ENCODE results near the gene ADGRV1. TPM values are rescaled to one million over a fixed set of nuclear protein-coding genes. Genes with fewer than 3 reads are reported as not detected.
"Not testable (repeated sequence)": the region's sequence is repeated elsewhere in the genome, so short reads cannot be mapped to it uniquely, and the experiment has no call there.

ADGRV1 gene
- total RNA-seq, 4 donors from 2014 or later, result 0.39 to 1.9 (median 1.00) TPM

DNA sequence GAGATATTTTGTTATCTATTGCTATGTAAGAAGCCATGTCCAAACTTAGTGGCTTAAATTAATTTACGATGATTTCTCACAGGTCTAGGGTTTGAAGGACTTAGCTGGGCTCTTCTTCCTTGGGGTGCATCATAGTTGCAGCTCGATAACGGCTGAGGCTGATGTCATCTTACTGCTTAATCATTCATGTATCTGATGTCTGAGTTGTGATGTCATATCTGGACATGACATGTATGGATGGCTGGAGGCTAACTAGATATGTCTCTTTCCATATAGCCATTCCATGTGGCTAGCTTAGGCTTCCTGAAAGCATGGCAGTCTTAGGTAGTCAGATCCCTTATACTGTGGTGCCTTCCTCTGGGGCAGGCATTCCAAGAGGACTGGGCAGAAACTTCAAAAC is 31.6 kb downstream of the ADGRV1 start:
- no peaks in the 10 kb centered on the region for H3K4me1 ChIP-seq
- DNase-seq (ENCODE audit: low spot score in 2 of 2), result no peak
- H3K4me3 ChIP-seq, result no peak overlapping the region
- H3K27me3 ChIP-seq, result no peaks in the 10 kb centered on the region
- no peaks in the 10 kb centered on the region for H3K36me3 ChIP-seq
- 94 to 95% methylated on average over 3 of the region's 3 CpGs for WGBS, 2 donors
- TF ChIP-seq EP300 (IDR thresholded peaks at IDR 0.05) (no peak), POLR2A (IDR thresholded peaks at IDR 0.05) (no peak)
- TF ChIP-seq, protein P1, sequence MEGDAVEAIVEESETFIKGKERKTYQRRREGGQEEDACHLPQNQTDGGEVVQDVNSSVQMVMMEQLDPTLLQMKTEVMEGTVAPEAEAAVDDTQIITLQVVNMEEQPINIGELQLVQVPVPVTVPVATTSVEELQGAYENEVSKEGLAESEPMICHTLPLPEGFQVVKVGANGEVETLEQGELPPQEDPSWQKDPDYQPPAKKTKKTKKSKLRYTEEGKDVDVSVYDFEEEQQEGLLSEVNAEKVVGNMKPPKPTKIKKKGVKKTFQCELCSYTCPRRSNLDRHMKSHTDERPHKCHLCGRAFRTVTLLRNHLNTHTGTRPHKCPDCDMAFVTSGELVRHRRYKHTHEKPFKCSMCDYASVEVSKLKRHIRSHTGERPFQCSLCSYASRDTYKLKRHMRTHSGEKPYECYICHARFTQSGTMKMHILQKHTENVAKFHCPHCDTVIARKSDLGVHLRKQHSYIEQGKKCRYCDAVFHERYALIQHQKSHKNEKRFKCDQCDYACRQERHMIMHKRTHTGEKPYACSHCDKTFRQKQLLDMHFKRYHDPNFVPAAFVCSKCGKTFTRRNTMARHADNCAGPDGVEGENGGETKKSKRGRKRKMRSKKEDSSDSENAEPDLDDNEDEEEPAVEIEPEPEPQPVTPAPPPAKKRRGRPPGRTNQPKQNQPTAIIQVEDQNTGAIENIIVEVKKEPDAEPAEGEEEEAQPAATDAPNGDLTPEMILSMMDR (IDR thresholded peaks at IDR 0.05), result no peak
- H3K9me3 ChIP-seq, result no peaks in the 10 kb centered on the region
- H3K27ac ChIP-seq, result no peak overlapping the region

DNA sequence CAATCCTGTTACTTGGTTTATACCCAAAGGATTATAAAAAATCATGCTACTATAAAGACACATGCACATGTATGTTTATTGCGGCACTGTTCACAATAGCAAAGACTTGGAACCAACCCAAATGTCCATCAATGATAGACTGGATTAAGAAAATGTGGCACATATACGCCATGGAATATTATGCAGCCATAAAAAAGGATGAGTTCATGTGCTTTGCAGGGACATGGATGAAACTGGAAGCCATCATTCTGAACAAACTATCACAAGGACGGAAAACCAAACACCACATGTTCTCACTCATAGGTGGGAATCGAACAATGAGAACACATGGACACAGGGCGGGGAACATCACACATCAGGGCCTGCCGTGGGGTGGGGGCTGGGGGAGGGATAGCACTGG is 34.5 kb downstream of the ADGRV1 start:
- not testable (repeated sequence) for H3K9me3 ChIP-seq; H3K36me3 ChIP-seq; H3K4me3 ChIP-seq; DNase-seq (ENCODE audit: low spot score in 2 of 2); H3K27ac ChIP-seq; H3K4me1 ChIP-seq; H3K27me3 ChIP-seq
- WGBS, 2 donors, result 95 to 98% methylated on average over 6 of the region's 6 CpGs

DNA sequence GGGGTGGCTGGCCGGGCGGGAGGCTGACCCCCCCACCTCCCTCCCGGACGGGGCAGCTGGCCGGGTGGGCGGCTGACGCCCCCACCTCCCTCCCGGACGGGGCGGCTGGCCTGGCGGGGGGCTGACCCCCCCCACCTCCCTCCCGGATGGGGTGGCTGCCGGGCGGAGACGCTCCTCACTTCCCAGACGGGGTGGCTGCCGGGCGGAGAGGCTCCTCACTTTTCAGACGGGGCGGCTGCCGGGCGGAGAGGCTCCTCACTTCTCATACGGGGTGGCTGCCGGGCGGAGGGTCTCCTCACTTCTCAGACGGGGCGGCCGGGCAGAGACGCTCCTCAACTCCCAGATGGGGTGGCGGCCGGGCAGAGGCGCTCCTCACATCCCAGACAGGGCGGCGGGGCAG is 37.2 kb downstream of the ADGRV1 start:
- WGBS, 2 donors, result 100% methylated on average over 5 to 14 of the region's 34 CpGs
- not testable (repeated sequence) for H3K27me3 ChIP-seq; H3K4me1 ChIP-seq; H3K36me3 ChIP-seq; H3K9me3 ChIP-seq; H3K27ac ChIP-seq; H3K4me3 ChIP-seq; DNase-seq (ENCODE audit: low spot score in 2 of 2)

DNA sequence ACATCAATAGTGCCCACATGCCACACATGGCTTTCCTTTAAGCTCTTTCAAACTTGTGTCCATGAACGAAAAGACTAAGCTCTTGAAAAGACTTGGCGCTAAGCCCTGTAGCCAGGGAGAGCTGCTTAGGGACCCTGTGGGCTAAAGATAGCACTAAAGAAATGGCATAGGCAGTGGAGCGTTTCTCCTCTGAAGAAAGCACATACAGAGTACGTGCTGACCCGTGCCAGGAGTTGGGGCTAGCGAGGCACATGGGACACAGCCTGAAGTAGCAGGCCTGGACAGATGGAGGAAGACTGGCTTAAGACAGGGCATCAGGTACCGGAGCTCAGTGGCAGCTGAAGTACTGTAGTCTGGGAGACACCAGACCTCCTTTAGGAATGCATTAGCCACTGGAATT is 39.7 kb downstream of the ADGRV1 start:
- 74 to 78% methylated on average over 7 of the region's 7 CpGs for WGBS, 2 donors
- no peaks in the 10 kb centered on the region for H3K36me3 ChIP-seq

DNA sequence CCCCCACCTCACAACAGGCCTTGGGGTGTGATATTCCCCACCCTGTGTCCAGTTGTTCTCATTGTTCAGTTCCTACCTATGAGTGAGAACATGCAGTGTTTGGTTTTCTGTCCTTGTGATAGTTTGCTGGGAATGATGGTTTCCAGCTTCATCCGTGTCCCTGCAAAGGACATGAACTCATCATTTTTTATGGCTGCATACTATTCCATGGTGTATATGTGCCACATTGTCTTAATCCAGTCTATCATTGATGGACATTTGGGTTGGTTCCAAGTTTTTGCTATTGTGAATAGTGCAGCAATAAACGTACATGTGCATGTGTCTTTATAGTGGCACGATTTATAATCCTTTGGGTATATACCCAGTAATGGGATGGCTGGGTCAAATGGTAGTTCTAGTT is 41.7 kb downstream of the ADGRV1 start:
- H3K9me3 ChIP-seq; H3K36me3 ChIP-seq; DNase-seq (ENCODE audit: low spot score in 2 of 2); H3K4me1 ChIP-seq; H3K27me3 ChIP-seq; H3K27ac ChIP-seq; H3K4me3 ChIP-seq: not testable (repeated sequence)
- 94 to 98% methylated on average over 3 of the region's 3 CpGs for WGBS, 2 donors

More for the DNA sequence above, 39.7 kb downstream of the ADGRV1 start:
- Histone ChIP-seq H3K27me3 (no peaks in the 10 kb centered on the region), H3K9me3 (no peaks in the 10 kb centered on the region), H3K4me1 (no peaks in the 10 kb centered on the region), H3K4me3 (no peak overlapping the region), H3K27ac (no peak overlapping the region)
- DNase-seq (ENCODE audit: low spot score in 2 of 2), result no peak
- TF ChIP-seq POLR2A (IDR thresholded peaks at IDR 0.05) (no peak), EP300 (IDR thresholded peaks at IDR 0.05) (no peak)
- TF ChIP-seq, protein P1 (IDR thresholded peaks at IDR 0.05), result no peak

DNA sequence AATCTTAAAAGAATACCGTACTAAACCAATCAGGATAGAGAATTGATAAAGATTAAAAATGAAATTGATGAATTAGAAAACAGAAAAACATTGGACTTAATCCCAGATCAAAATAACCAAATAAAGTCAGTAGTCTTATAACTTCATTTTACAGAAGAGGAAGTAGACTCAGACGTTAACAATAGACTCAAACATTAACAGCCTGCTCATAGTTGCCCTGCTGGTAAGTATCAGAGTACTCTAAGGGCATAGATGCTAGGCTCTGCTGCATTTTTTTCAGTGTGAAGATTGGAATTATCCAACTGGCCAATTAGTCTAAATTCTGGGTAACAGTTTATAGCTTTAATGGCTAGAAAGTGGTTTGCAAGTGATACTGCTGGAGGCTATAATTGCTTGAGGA is 42.9 kb downstream of the ADGRV1 start:
- Histone ChIP-seq H3K27me3 (no peaks in the 10 kb centered on the region), H3K4me3 (no peak overlapping the region), H3K36me3 (no peaks in the 10 kb centered on the region), H3K4me1 (peaks cover 0 to 4% (median 0%) of the 10 kb centered on the region in 4 donors), H3K9me3 (no peaks in the 10 kb centered on the region), H3K27ac (no peak overlapping the region)
- no peak for DNase-seq (ENCODE audit: low spot score in 2 of 2)
- TF ChIP-seq EP300 (IDR thresholded peaks at IDR 0.05) (no peak), POLR2A (IDR thresholded peaks at IDR 0.05) (no peak)
- TF ChIP-seq, protein P1 (IDR thresholded peaks at IDR 0.05), result no peak
- WGBS, 2 donors, result 59 to 62% methylated on average over 2 of the region's 2 CpGs

DNA sequence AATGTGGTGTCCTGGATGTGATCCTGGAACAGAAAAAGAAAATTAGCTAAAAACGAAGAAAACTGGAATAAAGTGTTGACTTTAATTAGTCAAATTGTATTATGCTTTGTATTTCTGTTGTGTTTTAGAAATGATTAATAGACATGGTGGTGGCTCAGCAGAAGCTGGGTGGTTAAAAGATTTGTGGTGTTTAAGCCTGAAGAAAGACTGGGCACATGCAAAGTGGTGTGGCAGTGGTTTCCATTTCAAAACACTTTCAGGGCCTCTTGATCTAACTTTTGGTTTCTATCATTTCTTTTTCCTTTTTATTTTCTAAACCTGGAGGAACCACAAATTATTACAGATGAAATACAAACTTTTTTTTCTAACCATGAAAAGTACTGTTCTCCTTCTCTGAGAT is 44.1 kb downstream of the ADGRV1 start:
- no peak for DNase-seq (ENCODE audit: low spot score in 2 of 2)

More for the DNA sequence above, 44.1 kb downstream of the ADGRV1 start:
- H3K4me3 ChIP-seq, result no peak overlapping the region
- TF ChIP-seq, protein P1 (IDR thresholded peaks at IDR 0.05), result no peak
- no peak for TF ChIP-seq POLR2A (IDR thresholded peaks at IDR 0.05)
- TF ChIP-seq EP300 (IDR thresholded peaks at IDR 0.05), result no peak
- 84 to 86% methylated on average over 1 of the region's 1 CpG for WGBS, 2 donors
- no peaks in the 10 kb centered on the region for H3K36me3 ChIP-seq
- no peaks in the 10 kb centered on the region for H3K27me3 ChIP-seq
- H3K27ac ChIP-seq, result no peak overlapping the region
- H3K9me3 ChIP-seq, result no peaks in the 10 kb centered on the region
- peaks cover 0 to 4% (median 0%) of the 10 kb centered on the region in 4 donors for H3K4me1 ChIP-seq

All from tibial nerve (tissue), 4 donors.